Heart right ventricle (tissue), 16 donors: ENCODE results near the gene HK1. TPM values are rescaled to one million over a fixed set of nuclear protein-coding genes. Genes with fewer than 3 reads are reported as not detected.
A peak's percentile ranks its signal among the peaks of the same experiment; 100 is the strongest.

Source experiments
- ATAC-seq, 8 donors: fragments of 200-7000 bp; cut with Tn5 transposase; one replicate each; pipeline ENCODE4 v1.9.1; 2020; ENCODE audit warnings: mild to moderate bottlenecking in 8 of 8, moderate library complexity in 8 of 8, moderate number of reproducible peaks in 1 of 8
- DNase-seq, 2 donors: peaks; one replicate each; pipeline ENCODE4 v3.0.0-alpha.2; 2020
- H3K27ac ChIP-seq, 10 donors: fragments of 200-600 bp; sonication (generic) in 2 of 10; one replicate each; pipeline versions ENCODE4 v1.5.0 to v1.8.0; 2020 to 2022; ENCODE audit warnings: mild to moderate bottlenecking in 3 of 10
- H3K27me3 ChIP-seq, 7 donors: fragments of 200-600 bp; one replicate each; pipeline ENCODE4 v1.8.0; 2021 to 2022; ENCODE audit warnings: mild to moderate bottlenecking in 2 of 7
- H3K36me3 ChIP-seq, 9 donors: fragments of 200-600 bp; sonication (generic) in 1 of 9; one replicate each; pipeline versions ENCODE4 v1.5.0 to v1.8.0; 2020 to 2022; ENCODE audit warnings: mild to moderate bottlenecking in 2 of 9
- H3K4me1 ChIP-seq, 9 donors: fragments of 200-600 bp; sonication (generic) in 1 of 9; one replicate each; pipeline versions ENCODE4 v1.5.0 to v1.8.0; 2020 to 2022; ENCODE audit warnings: mild to moderate bottlenecking in 4 of 9
- H3K4me3 ChIP-seq, 10 donors: fragments of 200-600 bp; sonication (generic) in 2 of 10; one replicate each; pipeline versions ENCODE4 v1.5.0 to v1.8.0; 2020 to 2022; ENCODE audit warnings: mild to moderate bottlenecking in 7 of 10, moderate library complexity in 2 of 10
- H3K9me3 ChIP-seq, 11 donors: fragments of 200-600 bp in 10 of 11; sonication (generic) in 2 of 11; one replicate each; pipeline versions ENCODE4 v1.5.0 to v1.8.0; 2013 to 2022; ENCODE audit warnings: mild to moderate bottlenecking in 2 of 11, control low read depth in 1 of 11, moderate library complexity in 1 of 11
- CTCF ChIP-seq, 9 donors: fragments of 200-600 bp; sonication (generic) in 2 of 9; IDR thresholded peaks; one replicate each; pipeline versions ENCODE4 v1.5.0 to v1.8.0; 2021 to 2022; ENCODE audit warnings: antibody characterized with exemption in 9 of 9, mild to moderate bottlenecking in 5 of 9, moderate library complexity in 1 of 9
- WGBS, 2 donors: extraction: QIAGEN DNeasy Blood & Tissue Kit; methylation state at CpG; one replicate each; pipeline ENCODE4 v1.1.7; 2013; ENCODE audit warnings: inconsistent platforms in 1 of 2; 5-methylcytosine and 5-hydroxymethylcytosine counted together
- intact Hi-C, 10 donors: fragments of 100-400 bp; cut with DNase I; formaldehyde crosslinking; loops; one replicate each; pipeline versions ENCODE4 v1.11.1 to v1.14.2; 2022
- polyA plus RNA-seq, 2 donors: library from polyadenylated mRNA; stranded (reverse); fragments of 200-250 nt; gene quantifications; one replicate each; pipeline ENCODE4 v1.2.3, GENCODE V29; 2013
- total RNA-seq, 10 donors: library from RNA; stranded (reverse); fragmentation: NEBNext Ultra II Directional in 3 of 10; extraction: Animal tissue kit (Norgen Biotek cat#: 25700) in 3 of 10; gene quantifications; one replicate each; pipeline versions ENCODE4 v1.2.1 to v1.2.4, GENCODE V29; 2021 to 2023
- donor health status: Arrhythmogenic right ventricular cardiomyopathy.
- donor health status: ischemic (EF 13 %, LVEDD 7.1; RV severe dilation, severe dysfunction).
- donor health status: healthy with polysubstance abuse.
- donor health status: DM: no; HTN: yes; CAD: no.
- donor health status: DM: no; HTN: no; CAD: no.
- donor health status: ischemic (EF 25% LVEDD 6.9; RV normal size, moderate dysfunction).
- donor health status: ischemic (EF 25% LVEDD 5.7; RV mildly dilated, moderate dysfunction).
- donor health status: healthy.
- donor health status: DM: yes; HTN: yes; CAD: no.
- donor health status: Ischemic cardiomyopathy.
- donor health status: ischemic (EF 35%, LVEDD 5.7; RV mildly dilated, moderate dysfunction).
- donor health status: nonischemic (EF 11% LVEDD 7.7; RV severe dilation, severe dysfunction).
- donor health status: DM: yes; HTN: yes; CAD: no.
- donor health status: PGD.
- donor health status: ischemic (EF 29% LVEDD 5.4; RV normal size, mild dysfunction).
- donor health status: nonischemic (EF 23%, LVEDD 6.1; RV moderate dilation, normal function).

Gene HK1
- total and polyA plus RNA-seq, 12 donors: 51.9 to 322 (median 233) TPM

- 90 to 93% methylated on average over 22 of the region's 22 CpGs for WGBS, 2 donors
- Histone ChIP-seq H3K4me3 (no peak overlapping the region), H3K27me3 (no peaks in the 10 kb centered on the region), H3K27ac (no peak overlapping the region), H3K4me1 (peaks cover 0 to 32% (median 7%) of the 10 kb centered on the region in 9 donors), H3K9me3 (no peaks in the 10 kb centered on the region), H3K36me3 (no peaks in the 10 kb centered on the region)
- intact Hi-C loops: loop anchor here in 4 of 10 donors (10.0 kb wide), 3 partner anchors 82 to 402 kb away; partner anchors contain the start of gene FAM241B (in 2 of the 4)
- no peak for TF ChIP-seq CTCF (IDR thresholded peaks at IDR 0.05)
- ATAC-seq (no peak), DNase-seq (no peak)
Observed at GRCh38 chr10:69232736-69233480, 45.4 kb upstream of the HK1 start.

- Histone ChIP-seq H3K9me3 (no peaks in the 10 kb centered on the region), H3K4me1 (peaks cover 0 to 21% (median 4%) of the 10 kb centered on the region in 9 donors), H3K27ac (no peak overlapping the region), H3K27me3 (no peaks in the 10 kb centered on the region), H3K4me3 (no peak overlapping the region), H3K36me3 (no peaks in the 10 kb centered on the region)
- intact Hi-C loops: loop anchor here in 4 of 10 donors (10.0 kb wide), 3 partner anchors 80 to 400 kb away; partner anchors contain the start of gene FAM241B (in 2 of the 4)
- no peak for TF ChIP-seq CTCF (IDR thresholded peaks at IDR 0.05)
- ATAC-seq (no peak), DNase-seq (no peak)
- WGBS, 2 donors: 94 to 100% methylated on average over 3 of the region's 3 CpGs
Observed at GRCh38 chr10:69234447-69234846, 43.8 kb upstream of the HK1 start.

- Histone ChIP-seq H3K27ac (no peak overlapping the region), H3K36me3 (no peaks in the 10 kb centered on the region), H3K27me3 (no peaks in the 10 kb centered on the region), H3K4me3 (no peak overlapping the region), H3K9me3 (no peaks in the 10 kb centered on the region), H3K4me1 (peaks cover 0 to 19% (median 4%) of the 10 kb centered on the region in 9 donors)
- WGBS, 2 donors: 18 to 23% methylated on average over 17 of the region's 17 CpGs
- intact Hi-C loops: loop anchor here (1.0 to 10.0 kb wide), 11 partner anchors 77 to 401 kb away; partner anchors contain the start of gene FAM241B (in 2 of the 10)
- peak; percentile 76 to 96 (median 93) for TF ChIP-seq CTCF (IDR thresholded peaks at IDR 0.05)
- ATAC-seq (peak; percentile 95 to 100 (median 98)), DNase-seq (peak; percentile 88 to 91)
Observed at GRCh38 chr10:69237528-69238159, 40.7 kb upstream of the HK1 start.

GRCh38 chr10:69239136-69239535 lies 39.2 kb upstream of the HK1 start:
- H3K27ac ChIP-seq: no peak overlapping the region
- DNase-seq (no peak), ATAC-seq (no peak)
- no peak for TF ChIP-seq CTCF (IDR thresholded peaks at IDR 0.05)
- H3K4me1 ChIP-seq: peaks cover 0 to 19% (median 4%) of the 10 kb centered on the region in 9 donors
- H3K4me3 ChIP-seq: no peak overlapping the region
- H3K36me3 ChIP-seq: no peaks in the 10 kb centered on the region
- H3K9me3 ChIP-seq: no peaks in the 10 kb centered on the region
- no peaks in the 10 kb centered on the region for H3K27me3 ChIP-seq
- intact Hi-C loops: loop anchor here in 7 of 10 donors (5.0 to 10.0 kb wide), 8 partner anchors 76 to 398 kb away; partner anchors contain the start of gene FAM241B (in 2 of the 7)
- 86% methylated on average over 5 of the region's 5 CpGs for WGBS, 2 donors
